Inferior parietal cortex (tissue), 1 donor: ENCODE data around the gene SFT2D2.
"Not testable (repeated sequence)": the region's sequence is repeated elsewhere in the genome, so short reads cannot be mapped to it uniquely, and the experiment has no call there.

ENCODE experiments used
- DNase-seq: peaks from one replicate; pipeline ENCODE4 v3.0.0-alpha.2; 2016; ENCODE audit errors: extremely low spot score

The SFT2D2 gene

GRCh38 chr1:168225476-168226190, at the start of gene SFT2D2:
TSS of gene SFT2D2 (plus strand) at chr1:168226004. CDS start at chr1:168226080, 76 bp downstream.
- no peak for DNase-seq

GRCh38 chr1:168178227-168178637, 47.6 kb upstream of the SFT2D2 start:
- DNase-seq: no peak

DNA sequence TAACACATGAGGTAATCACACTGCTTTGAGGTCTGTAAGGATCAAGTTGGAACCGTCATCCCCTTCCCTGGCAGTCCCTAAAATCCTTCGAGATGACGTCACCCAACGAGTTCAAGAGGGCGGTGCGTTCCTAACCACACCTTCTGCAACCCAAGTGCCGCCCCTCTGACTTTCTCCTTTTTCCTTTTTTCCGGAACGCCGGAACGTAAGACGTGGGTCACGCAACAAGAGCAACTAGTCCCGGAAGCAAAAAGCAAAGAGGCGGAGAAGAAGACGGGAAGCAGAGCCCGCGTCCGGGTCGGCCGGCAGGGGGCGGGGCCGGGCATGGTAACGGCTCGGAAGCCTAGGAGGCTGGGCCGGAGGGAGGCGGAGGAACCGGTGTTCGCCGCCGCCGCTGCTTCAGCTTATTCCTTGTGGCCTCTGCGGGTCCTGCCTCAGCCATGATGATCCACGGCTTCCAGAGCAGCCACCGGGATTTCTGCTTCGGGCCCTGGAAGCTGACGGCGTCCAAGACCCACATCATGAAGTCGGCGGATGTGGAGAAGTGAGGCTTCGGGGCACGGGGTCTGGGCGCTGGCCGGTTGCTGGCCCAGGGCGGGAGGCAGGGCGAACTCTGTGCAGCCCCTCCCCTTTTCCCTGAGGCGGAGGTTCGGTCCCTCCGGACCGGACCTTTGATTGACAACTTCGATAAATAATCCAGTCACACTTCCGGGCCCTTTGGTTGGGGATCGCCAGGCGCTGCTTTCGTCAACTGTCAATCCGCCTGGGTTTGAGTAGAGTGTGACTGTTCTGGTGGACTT, 47.0 kb upstream of the SFT2D2 start, which contains the start of gene TIPRL:
TIPRL (plus strand) TSS at position 325 of the 800 bp plus-strand sequence; CDS start at position 441, 116 bp downstream.
- peak; percentile 98 for DNase-seq

DNA sequence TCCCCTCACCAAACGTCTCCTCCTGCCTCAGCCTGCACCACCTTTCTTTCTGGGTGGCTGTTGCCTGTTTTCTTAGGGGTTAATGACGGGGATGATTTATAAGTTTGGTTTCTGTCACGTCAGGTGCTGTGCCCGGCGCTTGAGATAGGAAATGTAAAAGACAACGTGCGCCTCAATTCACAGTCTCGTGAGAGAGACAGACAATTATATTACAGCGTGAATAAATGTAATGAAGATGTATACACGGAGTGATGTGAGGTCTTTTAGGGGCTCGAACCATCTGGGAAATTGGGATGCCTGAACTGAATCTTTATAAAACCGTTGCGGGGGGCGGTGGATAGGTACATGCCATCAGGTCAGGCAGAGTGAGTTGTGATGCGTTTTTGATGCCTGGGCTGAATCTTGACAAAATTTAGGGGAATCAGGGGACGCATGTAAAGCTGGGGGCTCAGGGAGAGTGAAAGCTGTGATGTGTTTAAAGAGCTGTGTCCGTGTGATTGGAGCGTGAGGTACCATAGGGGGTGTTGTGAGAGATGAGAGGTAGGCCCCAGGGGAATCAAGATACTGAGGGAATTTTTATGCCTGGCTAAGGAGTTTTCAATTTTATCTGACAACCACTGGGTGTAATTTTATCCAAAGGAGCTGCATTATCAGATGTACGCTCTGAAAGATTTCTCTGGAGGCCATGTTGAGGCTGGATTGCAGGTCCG, 46.2 kb upstream of the SFT2D2 start:
- no peak for DNase-seq

DNA sequence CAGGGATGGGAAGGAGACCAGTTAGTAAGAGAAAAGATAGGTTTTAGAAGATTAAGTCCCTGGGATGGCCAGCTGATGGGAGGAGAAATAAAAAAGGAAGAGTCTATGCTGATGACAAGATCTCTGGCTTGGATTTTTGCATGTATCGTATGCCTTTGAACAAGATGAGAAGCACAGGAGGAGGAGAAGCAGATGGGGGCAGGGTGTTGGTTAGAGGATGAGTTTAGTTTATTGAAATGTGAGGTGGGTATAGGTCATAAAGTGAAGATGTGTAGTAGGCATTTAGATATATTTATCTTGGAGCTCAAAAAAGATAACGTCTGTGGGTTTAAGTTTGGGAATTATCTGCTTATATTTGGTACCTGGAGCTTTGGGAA, 45.7 kb upstream of the SFT2D2 start:
- peak; percentile 45 for DNase-seq

DNA sequence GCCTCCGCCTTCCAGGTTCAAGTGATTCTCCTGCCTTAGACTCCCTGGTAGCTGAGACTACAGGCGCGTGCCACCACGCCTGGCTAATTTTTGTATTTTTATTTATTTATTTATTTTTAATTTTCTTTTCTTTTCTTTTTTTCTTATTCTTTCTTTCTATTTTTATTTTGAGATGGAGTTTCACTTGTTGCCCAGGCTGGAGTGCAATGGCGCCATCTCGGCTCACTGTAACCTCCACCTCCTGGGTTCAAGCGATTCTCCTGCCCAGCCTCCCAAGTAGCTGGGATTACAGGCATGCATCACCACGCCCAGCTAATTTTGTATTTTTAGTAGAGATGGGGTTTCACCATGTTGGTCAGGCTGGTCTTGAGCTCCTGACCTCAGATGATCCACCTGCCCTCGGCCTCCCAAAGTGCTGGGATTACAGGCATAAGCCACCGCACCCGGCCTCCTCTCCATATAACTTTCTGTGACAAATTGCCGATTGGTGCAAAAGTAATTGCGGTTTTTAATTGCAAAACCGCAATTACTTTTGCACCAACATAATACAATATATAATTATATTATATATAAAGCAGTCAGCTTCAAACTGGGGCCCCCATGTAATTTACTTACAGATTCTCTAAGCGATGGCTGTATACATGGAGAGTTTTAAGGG, 44.6 kb upstream of the SFT2D2 start:
- DNase-seq: not testable (repeated sequence)

DNA sequence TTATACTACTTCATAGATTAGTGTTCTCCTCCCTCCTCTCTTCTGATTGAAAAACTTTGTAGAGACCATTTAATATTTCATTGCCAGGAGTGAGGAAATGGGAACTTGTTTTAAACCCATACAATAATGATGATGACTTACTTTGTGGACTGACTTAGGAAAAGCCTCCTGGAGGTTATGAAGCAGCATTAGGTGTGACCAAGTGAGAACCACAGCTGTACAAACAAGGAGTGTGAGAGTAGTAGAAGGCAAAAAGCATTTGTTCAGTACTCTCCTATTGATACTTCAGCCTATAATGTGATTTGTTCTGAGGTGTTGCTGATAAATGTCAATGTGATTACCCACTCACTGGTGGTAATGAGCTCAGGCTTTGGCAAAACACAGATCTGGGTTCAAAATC, 38.6 kb upstream of the SFT2D2 start:
- no peak for DNase-seq

DNA sequence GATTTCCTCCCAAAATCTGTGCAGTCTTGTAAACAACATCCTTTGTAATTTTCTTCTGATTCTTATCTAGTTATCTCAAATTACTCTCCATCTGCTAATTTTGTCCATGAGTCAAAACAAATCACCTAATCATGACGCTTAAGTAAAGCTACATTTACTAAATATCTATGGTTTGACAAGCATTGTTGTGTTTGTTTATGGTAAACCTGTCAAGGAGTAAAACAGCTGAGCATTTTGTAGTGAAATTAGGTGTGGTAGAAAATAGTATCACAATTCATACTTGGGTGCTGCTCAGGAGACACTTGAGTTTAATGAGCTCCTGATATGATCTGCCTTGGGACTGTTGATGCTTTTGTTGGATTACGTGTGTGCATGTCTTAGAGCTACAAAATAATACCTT, 35.4 kb upstream of the SFT2D2 start:
- no peak for DNase-seq

DNA sequence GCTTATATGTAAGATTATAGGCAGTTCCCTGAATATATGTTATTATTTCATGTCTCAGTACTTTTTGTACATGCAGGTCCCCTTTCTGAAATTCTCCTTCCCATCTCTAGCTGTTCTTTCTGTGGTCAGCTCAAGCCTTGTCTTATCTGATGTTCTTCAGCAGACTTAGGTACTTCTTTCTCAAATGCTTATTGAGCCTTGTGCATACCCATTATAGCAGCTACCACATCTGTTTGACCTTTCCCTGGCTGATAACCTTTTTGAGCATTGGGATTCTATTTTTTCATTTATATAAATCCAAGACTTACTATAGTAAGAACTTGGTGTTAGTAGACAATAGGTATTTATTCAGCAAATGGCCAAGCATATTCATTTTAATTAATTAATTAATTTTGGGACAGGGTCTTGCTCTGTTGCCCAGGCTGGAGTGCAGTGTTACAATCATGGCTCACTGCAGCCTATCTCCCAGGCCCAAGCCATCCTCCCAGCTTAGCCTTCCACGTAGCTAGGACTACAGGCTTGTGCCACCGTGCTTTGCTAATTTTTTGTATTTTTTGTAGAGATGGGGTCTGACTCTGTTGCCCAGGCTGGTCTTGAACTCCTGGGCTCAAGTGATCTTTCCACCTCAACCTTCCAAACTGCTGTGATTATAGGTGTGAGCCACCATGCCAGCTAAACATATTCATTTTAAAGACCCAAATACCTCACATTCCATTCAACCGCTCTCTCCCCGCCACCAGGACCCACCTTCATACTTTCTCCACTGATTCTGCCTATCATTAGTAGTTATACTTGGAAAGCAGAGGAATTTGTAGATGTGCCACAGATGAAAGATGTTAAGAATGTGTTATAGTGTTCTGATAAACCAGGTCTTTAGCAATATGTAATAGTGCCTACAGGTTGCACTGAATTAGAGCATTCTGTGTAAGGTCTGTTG, 30.3 kb upstream of the SFT2D2 start:
- no peak for DNase-seq

GRCh38 chr1:168199056-168199455, 26.7 kb upstream of the SFT2D2 start:
- DNase-seq: peak; percentile 25

DNA sequence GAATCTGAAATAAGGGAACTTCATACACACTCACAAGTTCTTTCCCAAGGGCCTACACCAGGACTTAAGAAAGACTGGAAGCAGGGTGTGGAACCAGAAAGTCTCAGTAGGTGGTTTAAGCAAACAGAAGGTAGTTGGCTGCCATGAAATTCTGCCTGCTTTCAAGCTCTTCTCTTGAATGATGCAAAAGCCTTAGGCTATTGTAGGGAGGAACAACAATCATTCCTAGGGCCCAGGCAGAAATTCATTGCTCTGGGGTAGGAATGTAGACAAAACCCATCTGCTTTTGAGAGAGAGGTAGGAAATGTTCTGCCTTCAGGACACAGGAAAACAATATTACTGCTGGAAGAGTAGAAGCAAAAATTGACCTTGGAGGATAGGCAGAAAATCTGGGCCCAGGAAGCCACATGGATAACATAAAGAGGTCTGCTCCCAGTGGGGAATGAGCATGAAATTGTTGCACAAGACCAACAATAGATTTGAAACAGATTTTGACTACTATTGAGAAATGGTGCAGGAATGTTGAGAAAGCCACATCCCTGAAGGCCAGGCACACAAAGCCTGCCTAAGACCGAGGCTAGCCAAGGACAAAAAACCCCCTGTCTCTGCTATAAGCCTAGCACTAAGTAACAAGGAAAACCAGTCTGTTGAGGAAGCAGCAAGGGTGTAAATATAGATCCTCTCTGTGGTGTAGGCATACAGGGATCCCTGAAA, 22.7 kb upstream of the SFT2D2 start:
- DNase-seq: no peak

DNA sequence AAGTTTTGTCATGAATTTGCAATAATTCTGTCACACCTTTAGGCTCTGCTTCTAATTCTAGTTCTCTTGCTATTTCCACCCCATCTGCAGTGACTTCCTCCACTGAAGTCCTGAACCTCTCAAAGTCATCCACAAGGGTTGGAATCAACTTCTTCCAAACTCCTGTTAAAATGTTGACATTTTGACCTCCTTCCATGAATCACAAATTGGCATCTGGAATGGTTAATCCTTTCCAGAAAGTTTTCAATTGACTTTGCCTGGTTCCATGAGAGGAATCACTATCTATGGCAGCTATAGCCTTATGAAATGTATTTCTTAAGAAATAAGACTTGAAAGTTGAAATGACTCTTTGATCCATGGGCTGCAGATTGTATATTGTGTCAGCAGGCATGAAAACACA, 19.7 kb upstream of the SFT2D2 start:
- no peak for DNase-seq

- DNase-seq: not testable (repeated sequence)
Observed at GRCh38 chr1:168207673-168208072, 18.1 kb upstream of the SFT2D2 start.

DNA sequence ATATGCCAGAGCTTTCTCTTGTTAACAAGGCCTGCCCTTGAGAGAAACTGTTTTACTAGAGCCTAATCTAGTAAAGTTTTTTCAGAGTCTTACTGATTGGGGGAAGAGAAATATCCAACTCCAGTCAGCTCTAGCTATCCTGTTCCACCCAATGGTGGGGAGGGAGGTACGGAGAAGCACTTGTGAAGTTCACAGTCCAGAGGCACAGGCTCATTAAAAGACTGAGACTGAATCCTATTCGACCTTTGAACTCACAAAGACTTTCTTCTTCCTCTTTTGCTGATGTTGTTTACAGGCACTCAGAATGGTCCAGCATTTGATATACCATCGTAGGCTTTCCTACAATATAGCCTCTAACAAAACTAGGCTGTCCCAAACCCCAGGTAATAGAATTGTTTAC, 15.5 kb upstream of the SFT2D2 start:
- no peak for DNase-seq

GRCh38 chr1:168213349-168213748, 12.5 kb upstream of the SFT2D2 start:
- DNase-seq: no peak

DNA sequence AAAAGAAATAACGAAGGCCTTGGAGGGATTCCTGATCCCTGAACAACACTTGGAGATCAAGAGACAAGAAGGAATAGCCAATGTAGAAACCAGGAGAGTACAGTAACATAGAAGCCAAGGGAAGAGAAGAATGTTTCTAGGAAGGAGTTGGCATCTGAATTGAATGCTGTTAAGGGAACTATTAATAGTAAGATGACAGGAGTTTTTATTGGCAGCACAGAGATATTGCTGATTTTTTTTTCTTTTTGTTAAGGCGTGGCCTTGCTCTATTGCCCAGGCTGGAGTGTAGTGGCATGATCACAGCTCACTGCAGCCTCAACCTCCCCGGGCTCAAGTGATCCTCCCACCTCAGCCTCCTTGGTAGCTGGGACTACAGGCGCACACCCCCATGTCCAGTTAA, 9.6 kb upstream of the SFT2D2 start:
- DNase-seq: no peak

- DNase-seq: no peak
Observed at GRCh38 chr1:168217664-168218063, 8.1 kb upstream of the SFT2D2 start.

- no peak for DNase-seq
Observed at GRCh38 chr1:168218658-168219057, 7.1 kb upstream of the SFT2D2 start.

DNA sequence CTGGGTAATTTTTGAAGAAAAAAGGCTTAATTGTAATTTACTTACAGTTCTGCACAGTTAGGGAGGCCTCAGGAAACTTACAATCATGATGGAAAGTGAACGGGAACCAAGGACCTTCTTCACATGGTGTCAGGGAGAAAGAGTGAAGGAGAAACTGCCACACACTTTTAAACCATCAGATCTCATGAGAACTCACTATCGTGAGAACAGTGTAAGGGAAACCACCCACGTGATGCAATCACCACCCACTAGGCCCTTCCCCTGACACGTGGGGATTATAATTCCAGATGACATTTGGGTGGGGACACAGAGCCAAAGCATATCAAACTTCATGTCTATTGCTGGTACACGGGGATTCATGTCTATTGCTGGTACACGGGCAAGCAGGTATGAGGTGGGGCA, 5.3 kb upstream of the SFT2D2 start:
- DNase-seq: no peak

GRCh38 chr1:168221275-168221674, 4.5 kb upstream of the SFT2D2 start:
- no peak for DNase-seq
